IMR-90 (cell line): ENCODE data around the gene ZNF33B.

Source experiments
- BHLHE40 ChIP-seq: fragments of 150-350 bp; IDR thresholded peaks from 2 replicates; pipeline ENCODE4 v1.6.1; 2016; ENCODE audit warnings: mild to moderate bottlenecking, low read depth, low read length
- CEBPB ChIP-seq: IDR thresholded peaks from 2 replicates; pipeline ENCODE4 v1.6.1; 2012; ENCODE audit warnings: low read depth, low read length, improper control_type of control experiment
- CTCF ChIP-seq: conservative IDR thresholded peaks from 2 replicates; pipeline ENCODE4 v1.5.1; 2012; ENCODE audit warnings: mild to moderate bottlenecking, low read depth, low read length, improper control_type of control experiment
- ELK1 ChIP-seq: fragments of 150-350 bp; IDR thresholded peaks from 2 replicates; pipeline ENCODE4 v1.6.1; 2016; ENCODE audit warnings: low read depth, mild to moderate bottlenecking, low read length, moderate library complexity, borderline replicate concordance
- MAZ ChIP-seq: IDR thresholded peaks from 2 replicates; pipeline ENCODE4 v1.6.1; 2012; ENCODE audit warnings: low read depth, mild to moderate bottlenecking, low read length, improper control_type of control experiment, moderate library complexity, borderline replicate concordance
- MXI1 ChIP-seq: IDR thresholded peaks from 2 replicates; pipeline ENCODE4 v1.6.1; 2012; ENCODE audit warnings: low read depth, mild to moderate bottlenecking, low read length, moderate library complexity, borderline replicate concordance
- NFE2L2 ChIP-seq: fragments of 150-350 bp; IDR thresholded peaks from 2 replicates; pipeline ENCODE4 v1.6.1; 2016; ENCODE audit warnings: low read depth, mild to moderate bottlenecking, low read length
- POLR2A ChIP-seq: IDR thresholded peaks from 2 replicates; pipeline ENCODE4 v1.6.1; 2012; ENCODE audit warnings: mild to moderate bottlenecking, low read depth, low read length
- RAD21 ChIP-seq: IDR thresholded peaks from 2 replicates; pipeline ENCODE4 v1.6.1; 2012; ENCODE audit warnings: low read length, improper control_type of control experiment
- USF2 ChIP-seq: fragments of 150-350 bp; IDR thresholded peaks from 2 replicates; pipeline ENCODE4 v1.6.1; 2017; ENCODE audit warnings: mild to moderate bottlenecking, antibody characterized with exemption, low read length, low read depth

GRCh38 chr10:42618424-42618823, 19.9 kb downstream of the ZNF33B start:
- no peak for TF ChIP-seq CTCF
- no peak for TF ChIP-seq POLR2A
- no peak for TF ChIP-seq MXI1
- TF ChIP-seq MAZ: no peak
- no peak for TF ChIP-seq RAD21
- TF ChIP-seq BHLHE40: no peak
- no peak for TF ChIP-seq CEBPB
- no peak for TF ChIP-seq NFE2L2
- no peak for TF ChIP-seq ELK1
- no peak for TF ChIP-seq USF2
